GM23338 (cell line): ENCODE data around the gene ORC6. TPM values are rescaled to one million over a fixed set of nuclear protein-coding genes. Genes with fewer than 3 reads are reported as not detected.

Source experiments
- ATAC-seq: fragments of 200-7000 bp; cut with Tn5 transposase; 3 replicates; pipeline ENCODE4 v1.9.1; 2020
- DNase-seq: peaks from one replicate; pipeline ENCODE4 v3.0.0-alpha.2; 2015; ENCODE audit warnings: low spot score
- H2AFZ ChIP-seq: fragments of 200-600 bp; sonication (generic); 2 replicates; pipeline ENCODE4 v1.8.0; 2016; ENCODE audit warnings: antibody characterized with exemption, mild to moderate bottlenecking, moderate library complexity
- H3F3A ChIP-seq: fragments of 200-600 bp; sonication (generic); replicated peaks from 2 replicates; pipeline ENCODE4 v1.8.0; 2017; ENCODE audit warnings: antibody characterized with exemption, mixed run types, low read depth
- H3K27ac ChIP-seq: fragments of 200-600 bp; sonication (generic); 2 replicates; pipeline ENCODE4 v1.6.1; 2016; ENCODE audit warnings: low read depth
- H3K27me3 ChIP-seq: fragments of 200-600 bp; sonication (generic); 2 replicates; pipeline ENCODE4 v1.8.0; 2016; ENCODE audit warnings: mild to moderate bottlenecking, mixed run types, moderate library complexity; ENCODE audit not compliant: insufficient read depth
- H3K36me3 ChIP-seq: fragments of 200-600 bp; sonication (generic); 2 replicates; pipeline ENCODE4 v1.8.0; 2016; ENCODE audit warnings: mild to moderate bottlenecking; ENCODE audit not compliant: insufficient read depth
- H3K4me1 ChIP-seq: fragments of 200-600 bp; sonication (generic); 2 replicates; pipeline ENCODE4 v1.8.0; 2016; ENCODE audit warnings: mild to moderate bottlenecking, moderate library complexity; ENCODE audit not compliant: insufficient read depth
- H3K4me2 ChIP-seq: fragments of 200-600 bp; sonication (generic); 2 replicates; pipeline ENCODE4 v1.7.1; 2017; ENCODE audit warnings: mixed run types
- H3K4me3 ChIP-seq: fragments of 200-600 bp; sonication (generic); 2 replicates; pipeline ENCODE4 v1.6.1; 2016; ENCODE audit warnings: mixed run types
- H3K79me2 ChIP-seq: fragments of 200-600 bp; sonication (generic); replicated peaks from 2 replicates; pipeline ENCODE4 v1.8.0; 2017; ENCODE audit warnings: mild to moderate bottlenecking; ENCODE audit not compliant: insufficient read depth
- H3K9me2 ChIP-seq: fragments of 200-600 bp; sonication (generic); 2 replicates; pipeline ENCODE4 v1.8.0; 2017; ENCODE audit not compliant: insufficient read depth
- H4K20me1 ChIP-seq: fragments of 200-600 bp; sonication (generic); replicated peaks from 2 replicates; pipeline ENCODE4 v1.8.0; 2017; ENCODE audit warnings: mild to moderate bottlenecking; ENCODE audit not compliant: insufficient read depth
- H3K27ac Mint-ChIP-seq: 2 replicates; pipeline ENCODE4 v1.8.0; 2020; ENCODE audit warnings: inconsistent platforms, mild to moderate bottlenecking, moderate library complexity, mixed read lengths
- H3K27me3 Mint-ChIP-seq: 3 replicates; pipeline ENCODE4 v1.8.0; 2022; ENCODE audit warnings: low read depth, mild to moderate bottlenecking, moderate library complexity, mixed read lengths, inconsistent platforms; ENCODE audit not compliant: insufficient read depth, poor library complexity
- H3K36me3 Mint-ChIP-seq: 3 replicates; pipeline ENCODE4 v1.8.0; 2021; ENCODE audit warnings: low read depth, mild to moderate bottlenecking, inconsistent platforms, moderate library complexity, mixed read lengths
- H3K4me1 Mint-ChIP-seq: 3 replicates; pipeline ENCODE4 v1.8.0; 2020; ENCODE audit warnings: mild to moderate bottlenecking, inconsistent platforms, mixed read lengths
- H3K4me3 Mint-ChIP-seq: 3 replicates; pipeline ENCODE4 v1.8.0; 2021; ENCODE audit warnings: moderate library complexity, mild to moderate bottlenecking, inconsistent platforms, mixed read lengths
- H3K9me3 Mint-ChIP-seq: 3 replicates; pipeline ENCODE4 v1.8.0; 2020; ENCODE audit warnings: moderate library complexity, mild to moderate bottlenecking, inconsistent platforms, mixed read lengths
- CREB1 ChIP-seq: fragments of 250-450 bp; sonication (Bioruptor Pico); IDR thresholded peaks from 2 replicates; pipeline ENCODE4 v1.5.0; 2020; ENCODE audit warnings: low read depth, mild to moderate bottlenecking, moderate library complexity
- EZH2 ChIP-seq: fragments of 200-600 bp; sonication (generic); IDR thresholded peaks from one replicate; pipeline ENCODE4 v1.8.0; 2017; ENCODE audit warnings: antibody characterized with exemption, mild to moderate bottlenecking, low read depth; ENCODE audit not compliant: unreplicated experiment
- EZH2phosphoT487 ChIP-seq: fragments of 200-600 bp; sonication (generic); IDR thresholded peaks from one replicate; pipeline ENCODE4 v1.8.1; 2018; ENCODE audit warnings: antibody characterized with exemption; ENCODE audit not compliant: unreplicated experiment
- JUNB ChIP-seq: IDR thresholded peaks from one replicate; pipeline ENCODE4 v1.6.1; 2016; ENCODE audit warnings: antibody characterized with exemption; ENCODE audit not compliant: unreplicated experiment
- NANOG ChIP-seq: IDR thresholded peaks from 2 replicates; pipeline ENCODE4 v1.6.1; 2016; ENCODE audit warnings: antibody characterized with exemption, borderline replicate concordance
- POLR2AphosphoS5 ChIP-seq: IDR thresholded peaks from 2 replicates; pipeline ENCODE4 v1.6.1; 2016; ENCODE audit warnings: antibody characterized with exemption, low read depth
- STAT1 ChIP-seq: IDR thresholded peaks from one replicate; pipeline ENCODE4 v1.6.1; 2016; ENCODE audit warnings: antibody characterized with exemption; ENCODE audit not compliant: unreplicated experiment
- ZNF114 ChIP-seq: fragments of 250-450 bp; sonication (Bioruptor Pico); IDR thresholded peaks from 2 replicates; pipeline ENCODE4 v1.5.0; 2020; ENCODE audit warnings: mild to moderate bottlenecking, moderate library complexity
- polyA plus RNA-seq: library from polyadenylated mRNA; unstranded; fragments of >200 nt; fragmentation: Nextera tagmentation; extraction: Ambion mirVana; gene quantifications from 2 replicates; pipeline ENCODE4 v1.2.1, GENCODE V29; 2016
- total RNA-seq: library from RNA; depleted of rRNA; stranded (reverse); fragments of >200 nt; shearing (Covaris generic); gene quantifications from 2 replicates; pipeline ENCODE4 v1.2.3, GENCODE V29; 2014
- TF ChIP-seq, protein P1 (sequence below): fragments of 250-450 bp; sonication (Bioruptor Pico); IDR thresholded peaks from 2 replicates; pipeline ENCODE4 v1.5.0; 2020; ENCODE audit warnings: mild to moderate bottlenecking, moderate library complexity
- TF ChIP-seq, protein P2 (sequence below): IDR thresholded peaks from 2 replicates; pipeline ENCODE4 v1.6.1; 2016; ENCODE audit warnings: antibody characterized with exemption
- TF ChIP-seq, protein P3 (sequence below): IDR thresholded peaks from one replicate; pipeline ENCODE4 v1.6.1; 2018; ENCODE audit warnings: antibody characterized with exemption; ENCODE audit not compliant: unreplicated experiment
- TF ChIP-seq, protein P4 (sequence below), 2 experiments: fragments of 200-600 bp in 1 of 2; sonication (generic) in 1 of 2; conservative IDR thresholded peaks; 2 replicates each; pipeline versions ENCODE4 v1.5.1 to v1.6.1; 2016 to 2017; ENCODE audit warnings: antibody characterized with exemption in 2 of 2, low read depth in 2 of 2, mild to moderate bottlenecking in 2 of 2, moderate library complexity in 1 of 2

Gene ORC6
- total and polyA plus RNA-seq, 2 experiments from 2014 or later: 71.5 to 92.0 TPM

DNA sequence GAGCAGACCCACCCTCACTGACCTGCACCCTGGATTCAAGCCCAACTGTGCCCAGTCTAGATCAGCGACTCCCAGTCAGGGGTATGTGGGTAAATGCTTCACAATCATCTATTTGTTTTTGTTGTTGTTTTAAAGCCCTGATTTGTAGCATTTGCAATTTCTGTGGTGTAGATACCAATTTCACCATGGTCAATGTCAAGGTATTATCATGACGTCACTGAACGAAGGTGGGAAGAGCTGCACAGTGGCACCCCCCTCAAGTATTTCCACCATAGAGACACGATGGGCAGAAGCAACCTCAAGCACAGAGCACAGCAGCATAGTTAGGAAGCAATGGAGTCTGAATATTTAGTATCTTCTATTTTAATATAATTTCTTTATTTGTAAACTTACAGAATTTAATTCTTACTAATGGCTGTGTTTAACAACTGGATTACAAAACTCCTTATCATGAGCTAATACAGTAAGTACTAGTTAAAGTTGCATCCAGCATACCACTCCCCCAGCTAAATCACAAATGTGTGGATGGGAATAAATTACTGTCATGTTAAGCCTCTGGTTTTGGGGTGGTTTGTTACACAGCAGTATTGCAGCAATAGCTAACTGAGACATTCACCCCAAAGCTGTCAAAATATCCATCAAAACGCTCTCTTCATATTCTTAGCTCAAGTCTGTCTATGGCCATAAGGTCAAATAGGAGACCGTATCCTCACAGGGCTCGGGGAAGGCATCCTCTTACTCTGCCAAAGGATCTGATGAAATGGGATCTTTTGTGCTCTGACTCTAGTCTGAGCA, 25.5 kb downstream of the ORC6 start:
- H4K20me1 ChIP-seq: no peaks in the 10 kb centered on the region
- H3K27ac Mint-ChIP-seq: no peak overlapping the region
- H3K4me1 ChIP-seq: no peaks in the 10 kb centered on the region
- H2AFZ ChIP-seq: no peak overlapping the region
- DNase-seq: no peak
- H3K27ac ChIP-seq: no peak overlapping the region
- H3F3A ChIP-seq: no peaks in the 10 kb centered on the region
- ATAC-seq: no peak
- TF ChIP-seq, protein P1, sequence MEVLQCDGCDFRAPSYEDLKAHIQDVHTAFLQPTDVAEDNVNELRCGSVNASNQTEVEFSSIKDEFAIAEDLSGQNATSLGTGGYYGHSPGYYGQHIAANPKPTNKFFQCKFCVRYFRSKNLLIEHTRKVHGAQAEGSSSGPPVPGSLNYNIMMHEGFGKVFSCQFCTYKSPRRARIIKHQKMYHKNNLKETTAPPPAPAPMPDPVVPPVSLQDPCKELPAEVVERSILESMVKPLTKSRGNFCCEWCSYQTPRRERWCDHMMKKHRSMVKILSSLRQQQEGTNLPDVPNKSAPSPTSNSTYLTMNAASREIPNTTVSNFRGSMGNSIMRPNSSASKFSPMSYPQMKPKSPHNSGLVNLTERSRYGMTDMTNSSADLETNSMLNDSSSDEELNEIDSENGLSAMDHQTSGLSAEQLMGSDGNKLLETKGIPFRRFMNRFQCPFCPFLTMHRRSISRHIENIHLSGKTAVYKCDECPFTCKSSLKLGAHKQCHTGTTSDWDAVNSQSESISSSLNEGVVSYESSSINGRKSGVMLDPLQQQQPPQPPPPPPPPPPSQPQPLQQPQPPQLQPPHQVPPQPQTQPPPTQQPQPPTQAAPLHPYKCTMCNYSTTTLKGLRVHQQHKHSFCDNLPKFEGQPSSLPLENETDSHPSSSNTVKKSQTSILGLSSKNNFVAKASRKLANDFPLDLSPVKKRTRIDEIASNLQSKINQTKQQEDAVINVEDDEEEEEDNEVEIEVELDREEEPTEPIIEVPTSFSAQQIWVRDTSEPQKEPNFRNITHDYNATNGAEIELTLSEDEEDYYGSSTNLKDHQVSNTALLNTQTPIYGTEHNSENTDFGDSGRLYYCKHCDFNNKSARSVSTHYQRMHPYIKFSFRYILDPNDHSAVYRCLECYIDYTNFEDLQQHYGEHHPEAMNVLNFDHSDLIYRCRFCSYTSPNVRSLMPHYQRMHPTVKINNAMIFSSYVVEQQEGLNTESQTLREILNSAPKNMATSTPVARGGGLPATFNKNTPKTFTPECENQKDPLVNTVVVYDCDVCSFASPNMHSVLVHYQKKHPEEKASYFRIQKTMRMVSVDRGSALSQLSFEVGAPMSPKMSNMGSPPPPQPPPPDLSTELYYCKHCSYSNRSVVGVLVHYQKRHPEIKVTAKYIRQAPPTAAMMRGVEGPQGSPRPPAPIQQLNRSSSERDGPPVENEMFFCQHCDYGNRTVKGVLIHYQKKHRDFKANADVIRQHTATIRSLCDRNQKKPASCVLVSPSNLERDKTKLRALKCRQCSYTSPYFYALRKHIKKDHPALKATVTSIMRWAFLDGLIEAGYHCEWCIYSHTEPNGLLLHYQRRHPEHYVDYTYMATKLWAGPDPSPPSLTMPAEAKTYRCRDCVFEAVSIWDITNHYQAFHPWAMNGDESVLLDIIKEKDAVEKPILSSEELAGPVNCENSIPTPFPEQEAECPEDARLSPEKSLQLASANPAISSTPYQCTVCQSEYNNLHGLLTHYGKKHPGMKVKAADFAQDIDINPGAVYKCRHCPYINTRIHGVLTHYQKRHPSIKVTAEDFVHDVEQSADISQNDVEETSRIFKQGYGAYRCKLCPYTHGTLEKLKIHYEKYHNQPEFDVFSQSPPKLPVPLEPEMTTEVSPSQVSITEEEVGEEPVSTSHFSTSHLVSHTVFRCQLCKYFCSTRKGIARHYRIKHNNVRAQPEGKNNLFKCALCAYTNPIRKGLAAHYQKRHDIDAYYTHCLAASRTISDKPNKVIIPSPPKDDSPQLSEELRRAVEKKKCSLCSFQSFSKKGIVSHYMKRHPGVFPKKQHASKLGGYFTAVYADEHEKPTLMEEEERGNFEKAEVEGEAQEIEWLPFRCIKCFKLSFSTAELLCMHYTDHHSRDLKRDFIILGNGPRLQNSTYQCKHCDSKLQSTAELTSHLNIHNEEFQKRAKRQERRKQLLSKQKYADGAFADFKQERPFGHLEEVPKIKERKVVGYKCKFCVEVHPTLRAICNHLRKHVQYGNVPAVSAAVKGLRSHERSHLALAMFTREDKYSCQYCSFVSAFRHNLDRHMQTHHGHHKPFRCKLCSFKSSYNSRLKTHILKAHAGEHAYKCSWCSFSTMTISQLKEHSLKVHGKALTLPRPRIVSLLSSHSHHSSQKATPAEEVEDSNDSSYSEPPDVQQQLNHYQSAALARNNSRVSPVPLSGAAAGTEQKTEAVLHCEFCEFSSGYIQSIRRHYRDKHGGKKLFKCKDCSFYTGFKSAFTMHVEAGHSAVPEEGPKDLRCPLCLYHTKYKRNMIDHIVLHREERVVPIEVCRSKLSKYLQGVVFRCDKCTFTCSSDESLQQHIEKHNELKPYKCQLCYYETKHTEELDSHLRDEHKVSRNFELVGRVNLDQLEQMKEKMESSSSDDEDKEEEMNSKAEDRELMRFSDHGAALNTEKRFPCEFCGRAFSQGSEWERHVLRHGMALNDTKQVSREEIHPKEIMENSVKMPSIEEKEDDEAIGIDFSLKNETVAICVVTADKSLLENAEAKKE (CRISPR knock-in tag): no peak
- no peak for TF ChIP-seq NANOG
- TF ChIP-seq POLR2AphosphoS5: no peak
- TF ChIP-seq, protein P2, sequence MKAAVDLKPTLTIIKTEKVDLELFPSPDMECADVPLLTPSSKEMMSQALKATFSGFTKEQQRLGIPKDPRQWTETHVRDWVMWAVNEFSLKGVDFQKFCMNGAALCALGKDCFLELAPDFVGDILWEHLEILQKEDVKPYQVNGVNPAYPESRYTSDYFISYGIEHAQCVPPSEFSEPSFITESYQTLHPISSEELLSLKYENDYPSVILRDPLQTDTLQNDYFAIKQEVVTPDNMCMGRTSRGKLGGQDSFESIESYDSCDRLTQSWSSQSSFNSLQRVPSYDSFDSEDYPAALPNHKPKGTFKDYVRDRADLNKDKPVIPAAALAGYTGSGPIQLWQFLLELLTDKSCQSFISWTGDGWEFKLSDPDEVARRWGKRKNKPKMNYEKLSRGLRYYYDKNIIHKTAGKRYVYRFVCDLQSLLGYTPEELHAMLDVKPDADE: no peak
- TF ChIP-seq EZH2phosphoT487: no peak
- TF ChIP-seq STAT1: no peak
- no peak for TF ChIP-seq JUNB
- TF ChIP-seq, protein P3, sequence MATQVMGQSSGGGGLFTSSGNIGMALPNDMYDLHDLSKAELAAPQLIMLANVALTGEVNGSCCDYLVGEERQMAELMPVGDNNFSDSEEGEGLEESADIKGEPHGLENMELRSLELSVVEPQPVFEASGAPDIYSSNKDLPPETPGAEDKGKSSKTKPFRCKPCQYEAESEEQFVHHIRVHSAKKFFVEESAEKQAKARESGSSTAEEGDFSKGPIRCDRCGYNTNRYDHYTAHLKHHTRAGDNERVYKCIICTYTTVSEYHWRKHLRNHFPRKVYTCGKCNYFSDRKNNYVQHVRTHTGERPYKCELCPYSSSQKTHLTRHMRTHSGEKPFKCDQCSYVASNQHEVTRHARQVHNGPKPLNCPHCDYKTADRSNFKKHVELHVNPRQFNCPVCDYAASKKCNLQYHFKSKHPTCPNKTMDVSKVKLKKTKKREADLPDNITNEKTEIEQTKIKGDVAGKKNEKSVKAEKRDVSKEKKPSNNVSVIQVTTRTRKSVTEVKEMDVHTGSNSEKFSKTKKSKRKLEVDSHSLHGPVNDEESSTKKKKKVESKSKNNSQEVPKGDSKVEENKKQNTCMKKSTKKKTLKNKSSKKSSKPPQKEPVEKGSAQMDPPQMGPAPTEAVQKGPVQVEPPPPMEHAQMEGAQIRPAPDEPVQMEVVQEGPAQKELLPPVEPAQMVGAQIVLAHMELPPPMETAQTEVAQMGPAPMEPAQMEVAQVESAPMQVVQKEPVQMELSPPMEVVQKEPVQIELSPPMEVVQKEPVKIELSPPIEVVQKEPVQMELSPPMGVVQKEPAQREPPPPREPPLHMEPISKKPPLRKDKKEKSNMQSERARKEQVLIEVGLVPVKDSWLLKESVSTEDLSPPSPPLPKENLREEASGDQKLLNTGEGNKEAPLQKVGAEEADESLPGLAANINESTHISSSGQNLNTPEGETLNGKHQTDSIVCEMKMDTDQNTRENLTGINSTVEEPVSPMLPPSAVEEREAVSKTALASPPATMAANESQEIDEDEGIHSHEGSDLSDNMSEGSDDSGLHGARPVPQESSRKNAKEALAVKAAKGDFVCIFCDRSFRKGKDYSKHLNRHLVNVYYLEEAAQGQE: no peak
- no peak for TF ChIP-seq ZNF114 (CRISPR knock-in tag)
- no peak for TF ChIP-seq EZH2
- TF ChIP-seq, protein P4, sequence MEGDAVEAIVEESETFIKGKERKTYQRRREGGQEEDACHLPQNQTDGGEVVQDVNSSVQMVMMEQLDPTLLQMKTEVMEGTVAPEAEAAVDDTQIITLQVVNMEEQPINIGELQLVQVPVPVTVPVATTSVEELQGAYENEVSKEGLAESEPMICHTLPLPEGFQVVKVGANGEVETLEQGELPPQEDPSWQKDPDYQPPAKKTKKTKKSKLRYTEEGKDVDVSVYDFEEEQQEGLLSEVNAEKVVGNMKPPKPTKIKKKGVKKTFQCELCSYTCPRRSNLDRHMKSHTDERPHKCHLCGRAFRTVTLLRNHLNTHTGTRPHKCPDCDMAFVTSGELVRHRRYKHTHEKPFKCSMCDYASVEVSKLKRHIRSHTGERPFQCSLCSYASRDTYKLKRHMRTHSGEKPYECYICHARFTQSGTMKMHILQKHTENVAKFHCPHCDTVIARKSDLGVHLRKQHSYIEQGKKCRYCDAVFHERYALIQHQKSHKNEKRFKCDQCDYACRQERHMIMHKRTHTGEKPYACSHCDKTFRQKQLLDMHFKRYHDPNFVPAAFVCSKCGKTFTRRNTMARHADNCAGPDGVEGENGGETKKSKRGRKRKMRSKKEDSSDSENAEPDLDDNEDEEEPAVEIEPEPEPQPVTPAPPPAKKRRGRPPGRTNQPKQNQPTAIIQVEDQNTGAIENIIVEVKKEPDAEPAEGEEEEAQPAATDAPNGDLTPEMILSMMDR (conservative IDR thresholded peaks at IDR 0.05; ENCODE audit: low read depth in 2 of 2): no peak
- TF ChIP-seq CREB1 (CRISPR knock-in tag): no peak
- H3K4me3 Mint-ChIP-seq: no peak overlapping the region
- H3K36me3 ChIP-seq: no peaks in the 10 kb centered on the region
- no peaks in the 10 kb centered on the region for H3K36me3 Mint-ChIP-seq
- H3K9me2 ChIP-seq: no peaks in the 10 kb centered on the region
- no peak overlapping the region for H3K4me3 ChIP-seq
- H3K79me2 ChIP-seq: no peaks in the 10 kb centered on the region
- no peaks in the 10 kb centered on the region for H3K9me3 Mint-ChIP-seq
- peaks cover 7% of the 10 kb centered on the region for H3K27me3 Mint-ChIP-seq
- H3K4me1 Mint-ChIP-seq: no peaks in the 10 kb centered on the region
- no peak overlapping the region for H3K4me2 ChIP-seq
- H3K27me3 ChIP-seq: no peaks in the 10 kb centered on the region
